ENCODE data around the gene UBE2J2.

DNA sequence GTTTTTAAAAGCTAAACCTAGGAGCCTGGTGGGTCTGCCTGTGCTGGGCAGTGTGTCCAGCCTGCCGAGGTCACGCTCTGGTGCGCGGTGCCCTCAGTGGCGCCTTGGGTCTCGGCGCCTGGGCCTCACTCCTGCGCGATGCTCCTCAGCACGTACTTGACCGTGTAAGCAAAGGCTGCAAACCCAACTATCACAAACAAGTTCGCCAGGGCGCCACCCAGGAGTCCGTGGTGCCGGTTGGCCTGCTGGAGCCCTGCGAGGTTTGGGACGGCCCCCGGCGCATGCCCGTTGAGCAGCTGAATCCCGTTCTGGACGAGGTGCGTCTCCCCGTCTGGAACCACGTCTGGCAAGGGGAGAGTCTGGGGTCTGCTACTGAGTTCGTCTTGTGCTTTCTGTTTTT, 18.6 kb downstream of the UBE2J2 start:
- TF ChIP-seq, protein P1, sequence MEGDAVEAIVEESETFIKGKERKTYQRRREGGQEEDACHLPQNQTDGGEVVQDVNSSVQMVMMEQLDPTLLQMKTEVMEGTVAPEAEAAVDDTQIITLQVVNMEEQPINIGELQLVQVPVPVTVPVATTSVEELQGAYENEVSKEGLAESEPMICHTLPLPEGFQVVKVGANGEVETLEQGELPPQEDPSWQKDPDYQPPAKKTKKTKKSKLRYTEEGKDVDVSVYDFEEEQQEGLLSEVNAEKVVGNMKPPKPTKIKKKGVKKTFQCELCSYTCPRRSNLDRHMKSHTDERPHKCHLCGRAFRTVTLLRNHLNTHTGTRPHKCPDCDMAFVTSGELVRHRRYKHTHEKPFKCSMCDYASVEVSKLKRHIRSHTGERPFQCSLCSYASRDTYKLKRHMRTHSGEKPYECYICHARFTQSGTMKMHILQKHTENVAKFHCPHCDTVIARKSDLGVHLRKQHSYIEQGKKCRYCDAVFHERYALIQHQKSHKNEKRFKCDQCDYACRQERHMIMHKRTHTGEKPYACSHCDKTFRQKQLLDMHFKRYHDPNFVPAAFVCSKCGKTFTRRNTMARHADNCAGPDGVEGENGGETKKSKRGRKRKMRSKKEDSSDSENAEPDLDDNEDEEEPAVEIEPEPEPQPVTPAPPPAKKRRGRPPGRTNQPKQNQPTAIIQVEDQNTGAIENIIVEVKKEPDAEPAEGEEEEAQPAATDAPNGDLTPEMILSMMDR (IDR thresholded peaks at IDR 0.05) = no peak
- TF ChIP-seq POLR2A (IDR thresholded peaks at IDR 0.05) = no peak
- TF ChIP-seq POLR2AphosphoS5 (IDR thresholded peaks at IDR 0.05) = no peak
- TF ChIP-seq EP300 (IDR thresholded peaks at IDR 0.05) = no peak

All from suprapubic skin (tissue), 4 donors.